Panc1 (cell line): Measurements from ENCODE around the gene RPS6KA3. TPM values are rescaled to one million over a fixed set of nuclear protein-coding genes. Genes with fewer than 3 reads are reported as not detected.
A peak's percentile ranks its signal among the peaks of the same experiment; 100 is the strongest.

Experiments
- ATAC-seq: fragments of 200-7000 bp; cut with Tn5 transposase; 2 replicates; pipeline ENCODE4 v1.9.1; 2020; ENCODE audit warnings: mild to moderate bottlenecking, moderate library complexity
- BruUV-seq: library from RNA; stranded (reverse); fragments of 400-500 nt; replicated peaks from 2 replicates; lab custom pipeline; 2021; lab: Mats Ljungman, UMichigan
- CTCF ChIA-PET: fragments of 300-600 bp; sonication (Branson Sonifier 250); formaldehyde crosslinking; loops from one replicate; lab custom pipeline; 2022; ENCODE audit warnings: antibody characterized with exemption; lab: Charles Lee
- POLR2A ChIA-PET: fragments of 300-600 bp; sonication (Branson Sonifier 250); formaldehyde crosslinking; loops from one replicate; lab custom pipeline; 2022; ENCODE audit warnings: antibody characterized with exemption; lab: Charles Lee
- DNase-seq: peaks from one replicate; pipeline ENCODE4 v3.0.0-alpha.2; 2010; ENCODE audit warnings: low read depth, low spot score
- H3K27ac ChIP-seq: 2 replicates; pipeline ENCODE4 v1.5.1; 2011; ENCODE audit warnings: mild to moderate bottlenecking, low read length, inconsistent platforms
- H3K27me3 ChIP-seq: fragments of 200-500 bp; sonication (Bioruptor generic); 2 replicates; pipeline ENCODE4 v1.6.0; 2014; ENCODE audit warnings: low read length, inconsistent platforms; ENCODE audit not compliant: control insufficient read depth, insufficient read depth
- H3K36me3 ChIP-seq: fragments of 200-500 bp; sonication (Bioruptor generic); 2 replicates; pipeline ENCODE4 v1.5.1; 2014; ENCODE audit warnings: inconsistent platforms, mild to moderate bottlenecking, low read length, moderate library complexity; ENCODE audit not compliant: control insufficient read depth, insufficient read depth
- H3K4me1 ChIP-seq: 2 replicates; pipeline ENCODE4 v1.5.1; 2011; ENCODE audit warnings: inconsistent platforms, mild to moderate bottlenecking, low read length, moderate library complexity; ENCODE audit not compliant: control insufficient read depth, insufficient read depth
- H3K4me3 ChIP-seq, 2 experiments: 2 replicates each; pipeline ENCODE4 v1.5.1; 2011 to 2012; ENCODE audit warnings: low read depth in 2 of 2, low read length in 2 of 2, mild to moderate bottlenecking in 2 of 2, inconsistent platforms in 1 of 2, moderate library complexity in 1 of 2
- H3K9me3 ChIP-seq: fragments of 200-500 bp; sonication (Bioruptor generic); 2 replicates; pipeline ENCODE4 v1.5.1; 2014; ENCODE audit warnings: low read depth, mild to moderate bottlenecking, inconsistent platforms, low read length, moderate library complexity; ENCODE audit not compliant: control insufficient read depth, insufficient read depth
- POLR2AphosphoS5 ChIP-seq: IDR thresholded peaks from 2 replicates; pipeline ENCODE4 v1.6.1; 2012; ENCODE audit warnings: mild to moderate bottlenecking, low read depth, low read length, moderate library complexity
- SIN3A ChIP-seq: IDR thresholded peaks from 2 replicates; pipeline ENCODE4 v1.6.1; 2012; ENCODE audit warnings: low read depth, mild to moderate bottlenecking, low read length, moderate library complexity, borderline replicate concordance; ENCODE audit not compliant: insufficient read depth
- TCF7L2 ChIP-seq: IDR thresholded peaks from 2 replicates; pipeline ENCODE4 v1.6.1; 2011; ENCODE audit warnings: mild to moderate bottlenecking, low read depth, low read length, inconsistent platforms
- in situ Hi-C: cut with HindIII; loops from 2 replicates; pipeline ENCODE4 v1.10.0; 2016; ENCODE audit warnings: low sequenced_read_pairs, low pct_unique_long_range_greater_than_20kb
- intact Hi-C: fragments of 100-400 bp; cut with micrococcal nuclease; formaldehyde crosslinking; loops from one replicate; pipeline ENCODE4 v1.10.0; 2022; ENCODE audit not compliant: unreplicated experiment
- total RNA-seq: library from RNA; stranded (reverse); gene quantifications from one replicate; pipeline ENCODE4 v1.2.1, GENCODE V29; 2021; ENCODE audit not compliant: unreplicated experiment
- TF ChIP-seq, protein P1 (sequence below), 2 experiments: IDR thresholded peaks; 2 replicates each; pipeline ENCODE4 v1.6.1; 2011 to 2012; ENCODE audit warnings: low read depth in 2 of 2, control low read depth in 1 of 2, low read length in 1 of 2, mild to moderate bottlenecking in 1 of 2, moderate library complexity in 1 of 2; ENCODE audit not compliant: insufficient read depth in 1 of 2
- TF ChIP-seq, protein P2 (sequence below): fragments of 450-650 bp; IDR thresholded peaks from 2 replicates; pipeline ENCODE4 v1.5.1; 2017; ENCODE audit warnings: mild to moderate bottlenecking

The RPS6KA3 gene
- total RNA-seq, 1 experiment from 2014 or later, result 40.5 TPM

DNA sequence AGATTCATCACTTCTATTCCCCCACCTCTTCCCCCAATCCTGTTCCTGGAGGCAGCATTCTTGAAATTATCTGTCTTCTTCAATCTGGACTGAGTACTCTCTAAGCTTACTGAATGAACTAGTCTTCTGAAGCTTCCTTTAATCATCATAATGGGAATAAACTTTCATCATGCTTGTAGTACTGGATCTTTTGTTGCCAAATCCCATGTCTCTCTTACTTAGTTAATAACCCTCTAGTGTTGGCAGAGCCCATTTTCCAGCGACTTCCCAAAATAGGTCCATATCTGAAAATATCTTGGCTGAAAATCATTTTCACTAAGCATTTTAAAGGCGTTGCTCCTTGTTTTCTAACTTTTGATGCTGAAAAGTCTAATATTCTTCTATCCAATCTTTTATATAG lies 39.6 kb downstream of the RPS6KA3 start:
- in situ Hi-C loops (no loop called here), intact Hi-C loops (no loop called here)
- no peaks in the 10 kb centered on the region for H3K4me1 ChIP-seq
- ChIA-PET POLR2A (no interaction called here), CTCF (no interaction called here)
- H3K4me3 ChIP-seq, result no peak overlapping the region
- no peaks in the 10 kb centered on the region for H3K9me3 ChIP-seq
- no peak for TF ChIP-seq POLR2AphosphoS5
- TF ChIP-seq, protein P1, sequence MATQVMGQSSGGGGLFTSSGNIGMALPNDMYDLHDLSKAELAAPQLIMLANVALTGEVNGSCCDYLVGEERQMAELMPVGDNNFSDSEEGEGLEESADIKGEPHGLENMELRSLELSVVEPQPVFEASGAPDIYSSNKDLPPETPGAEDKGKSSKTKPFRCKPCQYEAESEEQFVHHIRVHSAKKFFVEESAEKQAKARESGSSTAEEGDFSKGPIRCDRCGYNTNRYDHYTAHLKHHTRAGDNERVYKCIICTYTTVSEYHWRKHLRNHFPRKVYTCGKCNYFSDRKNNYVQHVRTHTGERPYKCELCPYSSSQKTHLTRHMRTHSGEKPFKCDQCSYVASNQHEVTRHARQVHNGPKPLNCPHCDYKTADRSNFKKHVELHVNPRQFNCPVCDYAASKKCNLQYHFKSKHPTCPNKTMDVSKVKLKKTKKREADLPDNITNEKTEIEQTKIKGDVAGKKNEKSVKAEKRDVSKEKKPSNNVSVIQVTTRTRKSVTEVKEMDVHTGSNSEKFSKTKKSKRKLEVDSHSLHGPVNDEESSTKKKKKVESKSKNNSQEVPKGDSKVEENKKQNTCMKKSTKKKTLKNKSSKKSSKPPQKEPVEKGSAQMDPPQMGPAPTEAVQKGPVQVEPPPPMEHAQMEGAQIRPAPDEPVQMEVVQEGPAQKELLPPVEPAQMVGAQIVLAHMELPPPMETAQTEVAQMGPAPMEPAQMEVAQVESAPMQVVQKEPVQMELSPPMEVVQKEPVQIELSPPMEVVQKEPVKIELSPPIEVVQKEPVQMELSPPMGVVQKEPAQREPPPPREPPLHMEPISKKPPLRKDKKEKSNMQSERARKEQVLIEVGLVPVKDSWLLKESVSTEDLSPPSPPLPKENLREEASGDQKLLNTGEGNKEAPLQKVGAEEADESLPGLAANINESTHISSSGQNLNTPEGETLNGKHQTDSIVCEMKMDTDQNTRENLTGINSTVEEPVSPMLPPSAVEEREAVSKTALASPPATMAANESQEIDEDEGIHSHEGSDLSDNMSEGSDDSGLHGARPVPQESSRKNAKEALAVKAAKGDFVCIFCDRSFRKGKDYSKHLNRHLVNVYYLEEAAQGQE (IDR thresholded peaks at IDR 0.05; ENCODE audit: insufficient read depth in 1 of 2, low read depth in 2 of 2, low read length in 1 of 2), result no peak
- no peak for TF ChIP-seq TCF7L2
- TF ChIP-seq SIN3A, result no peak
- TF ChIP-seq, protein P2, sequence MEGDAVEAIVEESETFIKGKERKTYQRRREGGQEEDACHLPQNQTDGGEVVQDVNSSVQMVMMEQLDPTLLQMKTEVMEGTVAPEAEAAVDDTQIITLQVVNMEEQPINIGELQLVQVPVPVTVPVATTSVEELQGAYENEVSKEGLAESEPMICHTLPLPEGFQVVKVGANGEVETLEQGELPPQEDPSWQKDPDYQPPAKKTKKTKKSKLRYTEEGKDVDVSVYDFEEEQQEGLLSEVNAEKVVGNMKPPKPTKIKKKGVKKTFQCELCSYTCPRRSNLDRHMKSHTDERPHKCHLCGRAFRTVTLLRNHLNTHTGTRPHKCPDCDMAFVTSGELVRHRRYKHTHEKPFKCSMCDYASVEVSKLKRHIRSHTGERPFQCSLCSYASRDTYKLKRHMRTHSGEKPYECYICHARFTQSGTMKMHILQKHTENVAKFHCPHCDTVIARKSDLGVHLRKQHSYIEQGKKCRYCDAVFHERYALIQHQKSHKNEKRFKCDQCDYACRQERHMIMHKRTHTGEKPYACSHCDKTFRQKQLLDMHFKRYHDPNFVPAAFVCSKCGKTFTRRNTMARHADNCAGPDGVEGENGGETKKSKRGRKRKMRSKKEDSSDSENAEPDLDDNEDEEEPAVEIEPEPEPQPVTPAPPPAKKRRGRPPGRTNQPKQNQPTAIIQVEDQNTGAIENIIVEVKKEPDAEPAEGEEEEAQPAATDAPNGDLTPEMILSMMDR, result no peak
- no peak overlapping the region for H3K27ac ChIP-seq
- no peak for DNase-seq
- TSS peak; percentile 13 for BruUV-seq
- H3K36me3 ChIP-seq, result no peaks in the 10 kb centered on the region; the same call in 1 of the 2 replicates
- H3K27me3 ChIP-seq, result no peaks in the 10 kb centered on the region
- ATAC-seq, result no peak

DNA sequence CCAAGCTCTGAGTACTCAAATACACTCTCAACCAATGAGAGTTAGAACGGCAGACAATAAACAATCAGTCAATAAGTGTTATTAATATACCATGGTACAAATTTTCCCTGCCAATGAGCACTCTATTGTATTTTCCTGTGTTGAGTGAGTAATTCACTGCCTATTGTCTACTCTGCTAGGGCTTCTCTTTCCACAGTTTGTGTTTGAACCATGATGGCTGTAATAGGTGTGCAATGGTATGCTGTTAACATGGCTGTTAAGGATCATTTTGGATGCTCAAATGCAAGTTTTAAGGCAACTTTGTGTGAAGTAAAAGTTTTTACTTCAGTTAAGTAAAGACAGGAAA lies 41.2 kb downstream of the RPS6KA3 start:
- ATAC-seq (no peak), DNase-seq (no peak)
- Histone ChIP-seq H3K9me3 (no peaks in the 10 kb centered on the region), H3K36me3 (no peaks in the 10 kb centered on the region), H3K4me3 (no peak overlapping the region), H3K4me1 (no peaks in the 10 kb centered on the region), H3K27ac (no peak overlapping the region), H3K27me3 (no peaks in the 10 kb centered on the region)
- TF ChIP-seq SIN3A (no peak), TCF7L2 (no peak), POLR2AphosphoS5 (no peak)
- TF ChIP-seq, protein P1 (IDR thresholded peaks at IDR 0.05; ENCODE audit: insufficient read depth in 1 of 2, low read depth in 2 of 2, low read length in 1 of 2), result no peak
- TF ChIP-seq, protein P2, result no peak
- POLR2A ChIA-PET, result no interaction called here
- intact Hi-C loops (no loop called here), in situ Hi-C loops (no loop called here)
- no TSS peak for BruUV-seq
- CTCF ChIA-PET, result interaction anchor here (0.6 kb wide), 1 partner anchor 20 kb away, joined by 3 read pairs; no protein-coding TSS in a partner anchor
